Activated CD8-positive, alpha-beta T cell treated with anti-CD3 and anti-CD28 coated beads for 36 hours (primary cell): Measurements from ENCODE around the gene LCE7A. TPM values are rescaled to one million over a fixed set of nuclear protein-coding genes. Genes with fewer than 3 reads are reported as not detected.

ENCODE experiments used
- ATAC-seq: fragments of 200-7000 bp; cut with Tn5 transposase; one replicate; pipeline ENCODE4 v1.10.0; 2021; ENCODE audit warnings: mild to moderate bottlenecking, moderate library complexity
- CTCF ChIA-PET: fragments of 350-600 bp; sonication (Branson Sonifier 250); formaldehyde crosslinking; loops from one replicate; lab custom pipeline; 2021; ENCODE audit warnings: antibody characterized with exemption; lab: Charles Lee
- POLR2A ChIA-PET: fragments of 350-600 bp; sonication (Branson Sonifier 250); formaldehyde crosslinking; loops from one replicate; lab custom pipeline; 2021; ENCODE audit warnings: antibody characterized with exemption; lab: Charles Lee
- DNase-seq: peaks from one replicate; pipeline ENCODE4 v3.0.0-alpha.2; 2020
- H3K27ac Mint-ChIP-seq: one replicate; pipeline ENCODE4 v1.8.0; 2021; ENCODE audit warnings: mild to moderate bottlenecking, mixed read lengths
- H3K27me3 Mint-ChIP-seq: one replicate; pipeline ENCODE4 v1.8.0; 2021; ENCODE audit warnings: mixed read lengths
- H3K36me3 Mint-ChIP-seq: one replicate; pipeline ENCODE4 v1.8.0; 2021; ENCODE audit warnings: low read depth, mixed read lengths
- H3K4me1 Mint-ChIP-seq: one replicate; pipeline ENCODE4 v1.8.0; 2021; ENCODE audit warnings: low read depth, mixed read lengths
- H3K4me3 Mint-ChIP-seq: one replicate; pipeline ENCODE4 v1.8.0; 2021; ENCODE audit warnings: mild to moderate bottlenecking, moderate library complexity, mixed read lengths
- H3K9me3 Mint-ChIP-seq: one replicate; pipeline ENCODE4 v1.8.0; 2021; ENCODE audit warnings: mixed read lengths
- intact Hi-C: fragments of 100-400 bp; cut with micrococcal nuclease; formaldehyde crosslinking; loops from one replicate; pipeline ENCODE4 v1.10.0; 2022
- total RNA-seq, 2 experiments: library from RNA; stranded (reverse); gene quantifications; one replicate each; pipeline ENCODE4 v1.2.3, GENCODE V29; 2021
- TF ChIP-seq, protein P1 (sequence below): fragments of 200-600 bp; IDR thresholded peaks from one replicate; pipeline ENCODE4 v1.8.0; 2022; ENCODE audit warnings: antibody characterized with exemption, mild to moderate bottlenecking

LCE7A gene, protein sequence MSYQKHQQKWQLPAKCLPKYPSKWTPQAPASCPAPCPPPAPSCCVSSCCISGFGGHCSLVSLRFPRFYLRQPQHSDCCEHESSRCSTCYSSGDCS
- not detected for total RNA-seq

GRCh38 chr1:152859696-152860095, at the start of gene LCE7A:
LCE7A (plus strand) TSS chr1:152859996; CDS start chr1:152860698, 702 bp downstream.
- TF ChIP-seq, protein P1, sequence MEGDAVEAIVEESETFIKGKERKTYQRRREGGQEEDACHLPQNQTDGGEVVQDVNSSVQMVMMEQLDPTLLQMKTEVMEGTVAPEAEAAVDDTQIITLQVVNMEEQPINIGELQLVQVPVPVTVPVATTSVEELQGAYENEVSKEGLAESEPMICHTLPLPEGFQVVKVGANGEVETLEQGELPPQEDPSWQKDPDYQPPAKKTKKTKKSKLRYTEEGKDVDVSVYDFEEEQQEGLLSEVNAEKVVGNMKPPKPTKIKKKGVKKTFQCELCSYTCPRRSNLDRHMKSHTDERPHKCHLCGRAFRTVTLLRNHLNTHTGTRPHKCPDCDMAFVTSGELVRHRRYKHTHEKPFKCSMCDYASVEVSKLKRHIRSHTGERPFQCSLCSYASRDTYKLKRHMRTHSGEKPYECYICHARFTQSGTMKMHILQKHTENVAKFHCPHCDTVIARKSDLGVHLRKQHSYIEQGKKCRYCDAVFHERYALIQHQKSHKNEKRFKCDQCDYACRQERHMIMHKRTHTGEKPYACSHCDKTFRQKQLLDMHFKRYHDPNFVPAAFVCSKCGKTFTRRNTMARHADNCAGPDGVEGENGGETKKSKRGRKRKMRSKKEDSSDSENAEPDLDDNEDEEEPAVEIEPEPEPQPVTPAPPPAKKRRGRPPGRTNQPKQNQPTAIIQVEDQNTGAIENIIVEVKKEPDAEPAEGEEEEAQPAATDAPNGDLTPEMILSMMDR: no peak
- CTCF ChIA-PET: no interaction called here
- intact Hi-C loops: no loop called here
- Mint-ChIP-seq H3K4me3 (no peak within 1 kb of the TSS), H3K27ac (no peak within 1 kb of the TSS), H3K9me3 (no peaks in the 10 kb centered on the region), H3K4me1 (no peaks in the 10 kb centered on the region), H3K36me3 (no peaks in the 10 kb centered on the region), H3K27me3 (peaks cover 6% of the 10 kb centered on the region)
- ATAC-seq: no peak
- POLR2A ChIA-PET: interaction anchor here (0.6 kb wide), 1 partner anchor 137 kb away, joined by 3 read pairs; no protein-coding TSS in a partner anchor
- DNase-seq: no peak

DNA sequence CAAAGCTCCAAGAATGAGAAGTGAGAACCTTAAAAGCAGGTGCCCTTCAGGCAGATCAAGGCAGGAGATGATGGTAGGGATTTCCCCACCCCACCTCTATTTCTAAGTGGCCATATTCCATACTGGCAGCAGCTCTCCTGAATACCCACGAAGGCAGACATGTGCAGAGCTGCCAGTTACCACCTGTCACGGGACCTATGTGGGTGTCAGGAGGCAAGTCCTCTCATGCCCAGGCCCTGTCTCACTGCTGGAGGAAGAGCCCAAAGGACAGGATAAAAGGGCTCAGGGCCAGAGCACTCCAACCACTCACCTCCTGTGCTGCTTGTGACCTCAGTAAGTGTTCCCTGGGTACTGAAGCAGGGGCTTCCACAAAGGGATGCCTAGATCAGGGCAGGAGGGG, 48.7 kb upstream of the LCE7A start:
- Mint-ChIP-seq H3K4me1 (no peaks in the 10 kb centered on the region), H3K36me3 (no peaks in the 10 kb centered on the region), H3K27ac (no peak overlapping the region), H3K4me3 (no peak overlapping the region), H3K9me3 (peaks cover 4% of the 10 kb centered on the region), H3K27me3 (peaks cover 8% of the 10 kb centered on the region)
- TF ChIP-seq, protein P1: no peak
- ATAC-seq (no peak), DNase-seq (no peak)
- CTCF ChIA-PET: no interaction called here
- intact Hi-C loops: no loop called here
- POLR2A ChIA-PET: no interaction called here

DNA sequence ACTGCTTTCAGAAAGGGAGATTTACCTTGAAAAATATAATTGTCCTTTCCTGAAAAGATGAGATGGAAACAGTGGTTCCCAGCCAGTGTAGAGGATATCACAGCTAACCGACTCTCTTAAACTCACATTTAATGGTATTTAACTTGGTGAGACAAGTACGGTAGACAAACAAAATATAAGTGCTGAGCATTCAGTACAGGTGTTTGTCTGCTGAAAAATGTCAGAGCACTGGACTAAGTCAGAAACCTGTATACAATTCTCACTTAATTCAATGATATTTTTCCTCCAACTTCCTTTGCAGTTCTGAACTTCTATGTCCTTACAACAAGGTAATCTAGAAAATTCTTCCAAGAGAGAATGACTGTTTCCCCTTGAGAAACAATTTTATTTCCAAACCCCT, 48.1 kb upstream of the LCE7A start, which contains the start of gene LCE1B:
Gene LCE1B (plus strand): TSS at position 301 of the 400 bp plus-strand sequence. CDS start 476 bp downstream, outside the sequence.
- intact Hi-C loops: no loop called here
- H3K4me3 Mint-ChIP-seq: no peak within 1 kb of the TSS
- POLR2A ChIA-PET: no interaction called here
- no peaks in the 10 kb centered on the region for H3K36me3 Mint-ChIP-seq
- TF ChIP-seq, protein P1: no peak
- no peak within 1 kb of the TSS for H3K27ac Mint-ChIP-seq
- H3K9me3 Mint-ChIP-seq: peaks cover 4% of the 10 kb centered on the region
- no peaks in the 10 kb centered on the region for H3K4me1 Mint-ChIP-seq
- DNase-seq (no peak), ATAC-seq (no peak)
- H3K27me3 Mint-ChIP-seq: peaks cover 8% of the 10 kb centered on the region
- CTCF ChIA-PET: no interaction called here

DNA sequence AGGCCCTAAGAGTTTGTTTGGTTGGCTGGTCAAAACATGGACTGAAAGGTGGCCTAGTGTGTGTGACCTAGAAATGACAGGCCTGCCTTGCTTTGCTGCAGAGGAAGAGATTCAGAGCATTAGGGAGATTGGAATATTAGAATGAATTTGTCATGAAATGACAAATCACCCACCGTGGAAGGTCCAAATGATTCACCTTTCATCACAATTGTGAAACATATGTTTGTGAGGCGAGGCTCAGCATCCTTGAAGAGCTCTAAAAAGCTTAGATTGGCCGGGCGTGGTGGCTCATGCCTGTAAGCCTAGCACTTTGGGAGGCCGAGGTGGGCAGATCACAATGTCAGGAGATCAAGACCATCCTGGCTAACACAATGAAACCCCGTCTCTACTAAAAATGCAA, 42.5 kb upstream of the LCE7A start:
- ATAC-seq (no peak), DNase-seq (no peak)
- CTCF ChIA-PET: no interaction called here
- no peaks in the 10 kb centered on the region for H3K4me1 Mint-ChIP-seq
- POLR2A ChIA-PET: no interaction called here
- H3K27me3 Mint-ChIP-seq: peaks cover 4% of the 10 kb centered on the region
- intact Hi-C loops: no loop called here
- H3K9me3 Mint-ChIP-seq: no peaks in the 10 kb centered on the region
- no peak overlapping the region for H3K27ac Mint-ChIP-seq
- TF ChIP-seq, protein P1: no peak
- H3K36me3 Mint-ChIP-seq: no peaks in the 10 kb centered on the region
- H3K4me3 Mint-ChIP-seq: no peak overlapping the region

- POLR2A ChIA-PET: no interaction called here
- no peak overlapping the region for H3K27ac Mint-ChIP-seq
- H3K27me3 Mint-ChIP-seq: peaks cover 19% of the 10 kb centered on the region
- no peak for ATAC-seq
- CTCF ChIA-PET: no interaction called here
- H3K9me3 Mint-ChIP-seq: no peaks in the 10 kb centered on the region
- H3K36me3 Mint-ChIP-seq: no peaks in the 10 kb centered on the region
- H3K4me1 Mint-ChIP-seq: no peaks in the 10 kb centered on the region
- no peak for DNase-seq
- TF ChIP-seq, protein P1: no peak
- no peak overlapping the region for H3K4me3 Mint-ChIP-seq
- intact Hi-C loops: no loop called here
Measured at GRCh38 chr1:152823294-152823693, 36.5 kb upstream of the LCE7A start.
